GM23248 (cell line): ENCODE measurements around the gene TUBG1.

Source experiments
- EZH2 ChIP-seq: fragments of 200-600 bp; sonication (generic); IDR thresholded peaks from 2 replicates; pipeline ENCODE4 v1.6.1; 2018; ENCODE audit warnings: antibody characterized with exemption, mild to moderate bottlenecking; ENCODE audit not compliant: insufficient read depth, poor library complexity, severe bottlenecking
- EZH2phosphoT487 ChIP-seq: fragments of 200-600 bp; sonication (generic); IDR thresholded peaks from 2 replicates; pipeline ENCODE4 v1.6.1; 2018; ENCODE audit warnings: antibody characterized with exemption, moderate library complexity, mild to moderate bottlenecking, low read depth; ENCODE audit not compliant: insufficient read depth

- TF ChIP-seq EZH2phosphoT487 (no peak), EZH2 (no peak)
Measured at GRCh38 chr17:42590886-42591285, 18.6 kb upstream of the TUBG1 start.
